ENCODE measurements around the gene KCNQ1. TPM values are rescaled to one million over a fixed set of nuclear protein-coding genes. Genes with fewer than 3 reads are reported as not detected.

The KCNQ1 gene
- total RNA-seq, 2 donors from 2014 or later, result 33.5 to 39.7 TPM

DNA sequence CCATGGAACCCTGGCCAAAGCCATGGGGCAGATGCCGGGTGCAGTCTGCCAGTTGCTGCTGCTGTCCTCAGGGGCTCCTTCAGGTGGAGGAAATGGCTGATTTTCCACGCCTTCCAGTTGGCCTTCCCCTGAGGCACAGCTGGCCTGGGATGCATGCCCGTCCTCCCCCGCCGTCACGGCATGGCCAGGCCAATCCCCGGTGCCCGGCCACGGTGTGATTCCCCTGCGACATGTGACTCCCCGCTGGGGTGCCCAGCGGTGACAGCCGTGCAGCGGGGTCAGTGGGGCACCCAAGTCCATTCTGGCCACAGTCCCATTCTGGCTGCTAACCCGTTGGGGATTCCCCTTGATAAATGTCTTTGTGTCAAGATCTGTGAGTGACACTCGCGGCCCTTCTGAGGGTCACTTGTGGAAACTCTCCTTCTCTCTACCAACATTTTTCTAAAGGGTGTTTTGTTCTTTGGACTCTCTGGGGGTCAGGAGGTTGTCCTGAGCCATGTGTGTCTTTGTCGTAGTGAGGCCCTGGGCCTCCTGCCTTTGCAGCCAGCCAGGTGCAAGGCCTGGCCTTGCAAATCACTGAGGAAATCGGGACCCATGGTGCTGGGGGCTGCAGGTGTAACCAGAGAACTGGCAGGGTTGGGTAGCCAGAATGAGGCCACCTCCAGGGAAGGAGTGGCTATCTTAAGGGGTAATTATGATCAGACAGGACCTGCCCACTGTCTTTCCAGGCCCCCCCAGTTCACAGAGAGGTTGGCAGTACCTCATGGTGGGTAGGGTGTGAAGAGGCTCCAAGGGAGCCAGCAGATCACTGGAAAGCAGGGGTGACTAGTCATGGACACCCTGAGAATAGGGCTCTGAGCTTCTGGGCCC is 217.9 kb downstream of the KCNQ1 start:
- intact Hi-C loops (cut with DNase I), result no loop called here
- DNase-seq (no peak), ATAC-seq (no peak)

DNA sequence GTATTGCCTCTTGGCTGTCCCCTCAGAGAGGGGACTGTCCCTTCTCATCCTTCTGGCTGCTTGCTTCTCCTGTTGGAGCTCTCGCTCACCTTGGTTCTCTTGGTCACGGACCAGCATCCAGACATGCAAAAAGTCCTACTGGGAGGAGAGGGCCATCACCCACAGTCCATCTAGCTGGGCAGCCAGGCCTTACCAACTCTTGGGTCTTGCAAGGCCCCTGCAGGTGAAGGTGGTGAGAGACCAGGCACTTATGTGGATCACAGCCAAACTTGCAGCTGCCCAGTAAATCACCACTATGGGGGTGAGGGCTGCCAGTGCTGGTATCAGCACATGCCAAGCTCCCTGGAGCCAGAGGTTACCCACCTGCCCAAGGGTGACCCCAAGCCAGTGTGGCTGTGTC is 218.7 kb downstream of the KCNQ1 start:
- DNase-seq (no peak), ATAC-seq (no peak)
- intact Hi-C loops (cut with DNase I), result no loop called here

DNA sequence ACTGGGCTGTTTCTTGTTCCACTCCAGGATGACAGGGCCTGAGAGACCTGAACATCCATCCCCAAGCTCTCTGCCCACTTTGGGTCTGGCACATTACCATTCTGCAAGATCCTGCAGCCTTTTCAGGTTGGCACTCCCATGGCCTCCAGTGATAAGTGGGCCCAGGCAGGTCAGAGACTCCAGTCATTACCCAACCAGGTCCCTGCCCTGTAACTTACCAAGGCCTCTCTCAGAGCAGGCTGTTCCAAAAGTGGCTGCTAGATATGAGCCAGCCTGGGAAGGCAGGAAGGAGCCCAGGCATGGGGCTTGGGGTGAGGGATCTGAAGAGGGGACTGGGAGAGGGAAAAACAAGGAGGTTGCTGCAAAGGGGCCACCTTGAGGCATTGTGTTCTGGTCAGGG is 219.1 kb downstream of the KCNQ1 start:
- DNase-seq (no peak), ATAC-seq (no peak)
- intact Hi-C loops (cut with DNase I), result no loop called here

DNA sequence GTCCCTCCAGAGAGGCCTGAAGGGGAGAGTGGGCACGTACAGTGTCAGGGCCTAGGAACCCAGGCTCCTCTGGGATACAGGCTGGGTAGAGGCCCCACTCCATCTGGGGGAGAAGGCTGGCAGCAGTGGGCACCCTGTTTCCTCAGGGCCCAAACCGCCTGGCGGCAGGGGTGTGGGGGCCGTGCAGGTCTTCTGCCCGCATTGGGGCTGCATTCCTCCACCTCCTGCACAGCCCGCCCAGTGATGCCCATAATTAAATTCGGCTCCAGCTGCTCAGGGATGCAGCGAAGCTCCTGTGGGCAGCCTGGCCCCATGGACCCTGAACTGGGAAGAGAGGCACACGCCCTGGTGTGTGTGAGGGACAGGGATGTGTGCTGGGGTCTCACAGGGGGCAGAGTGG is 219.6 kb downstream of the KCNQ1 start:
- DNase-seq (no peak), ATAC-seq (no peak)
- intact Hi-C loops (cut with DNase I), result no loop called here

DNA sequence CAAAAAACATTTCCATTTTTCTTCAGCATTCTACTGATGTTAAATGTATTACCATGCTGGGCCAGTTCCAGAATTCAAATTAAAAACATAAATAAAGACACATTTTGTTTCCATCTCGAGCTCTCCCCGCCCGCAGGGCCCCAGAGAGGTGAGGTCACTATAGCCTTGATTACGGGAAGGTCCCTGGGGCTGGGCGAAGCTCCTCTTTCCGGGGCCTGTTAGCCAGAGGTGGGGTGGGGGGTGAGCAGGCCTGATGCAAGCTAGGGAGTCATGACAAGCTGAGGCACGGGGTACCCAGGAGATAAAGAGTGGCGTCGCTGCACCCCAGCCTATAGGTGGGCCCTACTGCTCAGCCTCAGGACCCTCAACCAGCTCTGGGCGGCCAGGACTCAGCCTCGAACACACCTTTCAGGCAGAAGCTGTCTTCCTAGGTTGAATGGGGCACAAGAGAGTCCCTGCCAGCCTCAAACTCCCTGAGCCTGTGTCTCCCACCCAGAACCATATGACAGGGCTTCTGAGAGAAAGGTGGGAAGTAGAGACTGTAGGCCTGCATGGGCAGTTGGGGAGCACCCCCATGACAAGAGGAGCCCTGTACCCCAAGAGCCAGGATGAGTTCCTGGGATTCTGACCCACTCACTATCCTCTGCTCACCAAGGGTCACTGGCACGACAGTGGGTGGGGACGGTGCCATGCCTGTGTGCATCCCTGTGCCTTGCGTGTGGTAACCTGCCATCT is 220.2 kb downstream of the KCNQ1 start:
- intact Hi-C loops (cut with DNase I), result no loop called here
- ATAC-seq (no peak), DNase-seq (no peak)

DNA sequence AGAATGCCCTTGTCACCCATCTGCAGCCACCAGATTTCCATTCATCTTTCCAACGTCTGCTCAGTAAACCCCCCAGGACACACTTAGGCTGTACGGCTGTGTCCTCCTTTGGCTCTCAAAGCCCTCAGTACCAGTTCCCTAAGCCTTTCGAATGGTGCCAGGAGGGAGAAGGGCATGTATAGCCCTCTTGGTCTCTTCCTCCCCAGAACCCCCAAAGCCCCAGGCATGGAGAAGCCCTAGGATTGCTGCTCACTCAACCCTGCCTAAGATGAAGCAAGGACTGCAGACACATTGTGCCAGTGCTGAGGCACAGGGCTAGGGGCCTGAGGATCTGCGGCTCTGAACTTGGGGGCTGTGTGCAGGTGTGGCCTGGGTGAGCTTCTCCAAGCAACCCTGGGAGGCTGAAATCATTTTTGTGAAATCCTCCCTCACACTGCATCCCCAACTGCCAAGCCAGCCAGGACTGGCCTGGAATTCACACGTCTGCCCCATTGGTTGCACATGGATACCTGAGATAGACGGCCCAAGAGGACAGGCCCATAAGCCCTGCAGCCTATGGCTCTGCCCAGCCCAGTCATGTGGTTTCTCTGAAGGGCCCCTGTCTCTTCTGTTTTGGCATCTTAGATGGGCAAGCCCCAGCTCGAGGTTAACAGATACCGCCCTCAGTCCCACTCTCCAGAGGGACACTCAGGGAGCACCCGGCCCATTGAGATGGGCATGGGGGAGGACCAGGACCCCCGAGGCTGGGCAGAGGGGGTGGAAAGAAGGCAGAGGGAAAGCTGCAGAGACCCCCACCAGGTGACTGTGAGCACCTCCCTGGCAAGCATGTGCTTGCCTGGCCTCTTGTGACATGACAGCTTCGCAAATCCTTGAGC is 221.0 kb downstream of the KCNQ1 start:
- intact Hi-C loops (cut with DNase I), result no loop called here
- no peak for ATAC-seq
- no peak for DNase-seq

DNA sequence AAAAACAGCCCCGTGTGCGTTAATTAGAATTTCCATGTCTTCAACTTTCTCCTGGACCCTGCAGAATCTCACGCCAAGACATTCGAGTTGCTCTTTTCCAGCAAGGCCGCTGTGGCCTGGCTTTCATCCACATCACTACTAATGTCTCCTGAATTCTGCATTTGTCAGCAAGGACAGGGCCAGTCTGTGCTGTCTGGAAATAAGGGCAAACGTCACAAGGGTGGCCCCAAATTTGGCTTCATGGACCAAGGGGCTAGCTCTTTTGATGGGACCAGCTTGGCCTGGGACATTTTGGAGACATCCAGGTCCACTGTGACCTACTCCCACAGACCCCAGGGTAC is 221.6 kb downstream of the KCNQ1 start:
- ATAC-seq (peak; percentile 11 to 27), DNase-seq (no peak)
- intact Hi-C loops (cut with DNase I), result no loop called here

DNA sequence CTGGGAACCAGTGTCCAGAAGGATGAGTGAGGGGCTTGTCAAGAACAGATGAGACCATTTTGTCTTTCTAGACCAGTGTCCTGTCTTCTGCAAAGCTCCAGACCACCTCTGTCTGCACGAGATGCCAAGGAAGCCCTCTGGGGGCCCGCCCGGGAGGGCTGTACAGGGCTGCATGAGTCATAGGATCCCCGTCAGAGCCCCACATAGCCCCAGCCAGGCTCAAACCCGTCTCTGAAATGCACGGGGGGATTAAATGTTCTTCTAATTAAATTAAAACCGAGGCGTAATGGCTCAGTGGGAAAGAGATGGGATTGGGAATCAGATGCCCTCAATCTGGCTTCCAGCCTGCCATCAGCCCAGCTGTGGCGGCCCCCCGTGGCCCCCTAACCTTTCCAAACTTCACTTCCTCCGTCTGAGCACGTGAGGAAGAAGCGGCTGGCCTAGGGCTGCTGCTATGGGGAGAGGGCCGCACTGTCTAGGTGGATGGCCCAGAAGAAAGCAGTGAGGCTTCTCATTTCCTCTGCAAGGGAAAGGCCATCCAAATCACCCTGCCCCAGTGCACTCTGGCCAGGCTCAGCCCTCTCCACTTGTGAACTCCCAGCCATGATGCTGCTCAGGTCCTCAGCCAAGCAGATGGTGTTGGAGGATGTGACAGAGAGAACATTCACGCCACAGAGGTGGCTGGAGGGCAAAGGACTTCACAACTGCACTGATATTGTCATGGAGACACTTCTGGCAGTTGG is 222.2 kb downstream of the KCNQ1 start:
- ATAC-seq, result peak; percentile 33 to 43
- intact Hi-C loops (cut with DNase I), result no loop called here

DNA sequence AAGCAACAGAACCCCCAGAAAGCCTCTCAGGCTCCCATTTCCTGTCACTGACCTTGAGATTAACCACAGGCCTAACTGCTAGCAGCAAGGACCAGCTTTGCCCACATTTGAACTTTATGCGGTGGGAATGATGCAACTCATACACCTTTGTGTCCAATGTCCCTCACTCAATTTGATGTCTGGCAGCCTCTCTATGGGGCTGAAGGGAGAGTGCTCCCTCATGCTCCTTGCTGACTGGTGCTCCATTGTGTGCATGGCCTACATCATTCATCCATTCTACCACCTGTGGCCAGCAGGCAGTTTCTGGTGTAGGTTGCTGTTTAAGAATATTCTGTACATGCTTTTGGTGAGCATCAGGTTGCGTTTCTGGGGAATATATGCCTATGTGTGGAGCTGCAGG is 223.1 kb downstream of the KCNQ1 start:
- ATAC-seq (no peak), DNase-seq (no peak)
- intact Hi-C loops (cut with DNase I), result no loop called here

More for the DNA sequence above, 222.2 kb downstream of the KCNQ1 start:
- DNase-seq, result no peak

DNA sequence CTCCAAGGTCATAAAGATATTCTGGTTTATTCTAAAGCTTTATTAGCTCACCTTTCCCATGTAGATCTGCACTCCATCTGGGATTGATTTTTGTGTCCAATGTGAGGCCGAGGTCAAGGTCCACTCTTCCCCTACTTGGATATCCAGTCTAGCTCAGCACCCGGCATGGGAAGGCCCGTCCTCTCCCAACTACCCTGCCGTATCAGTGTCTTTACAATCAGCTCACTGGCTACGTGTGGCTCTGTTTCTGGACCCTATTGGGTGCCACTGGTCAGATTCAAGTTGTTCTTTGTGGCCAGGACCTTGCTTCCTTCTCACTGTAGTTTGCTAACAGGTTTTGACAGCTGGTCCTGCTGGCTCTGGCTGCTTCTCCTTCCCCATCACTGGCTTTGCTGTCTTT is 224.1 kb downstream of the KCNQ1 start:
- DNase-seq, result no peak
- ATAC-seq, result no peak
- intact Hi-C loops (cut with DNase I), result no loop called here

DNA sequence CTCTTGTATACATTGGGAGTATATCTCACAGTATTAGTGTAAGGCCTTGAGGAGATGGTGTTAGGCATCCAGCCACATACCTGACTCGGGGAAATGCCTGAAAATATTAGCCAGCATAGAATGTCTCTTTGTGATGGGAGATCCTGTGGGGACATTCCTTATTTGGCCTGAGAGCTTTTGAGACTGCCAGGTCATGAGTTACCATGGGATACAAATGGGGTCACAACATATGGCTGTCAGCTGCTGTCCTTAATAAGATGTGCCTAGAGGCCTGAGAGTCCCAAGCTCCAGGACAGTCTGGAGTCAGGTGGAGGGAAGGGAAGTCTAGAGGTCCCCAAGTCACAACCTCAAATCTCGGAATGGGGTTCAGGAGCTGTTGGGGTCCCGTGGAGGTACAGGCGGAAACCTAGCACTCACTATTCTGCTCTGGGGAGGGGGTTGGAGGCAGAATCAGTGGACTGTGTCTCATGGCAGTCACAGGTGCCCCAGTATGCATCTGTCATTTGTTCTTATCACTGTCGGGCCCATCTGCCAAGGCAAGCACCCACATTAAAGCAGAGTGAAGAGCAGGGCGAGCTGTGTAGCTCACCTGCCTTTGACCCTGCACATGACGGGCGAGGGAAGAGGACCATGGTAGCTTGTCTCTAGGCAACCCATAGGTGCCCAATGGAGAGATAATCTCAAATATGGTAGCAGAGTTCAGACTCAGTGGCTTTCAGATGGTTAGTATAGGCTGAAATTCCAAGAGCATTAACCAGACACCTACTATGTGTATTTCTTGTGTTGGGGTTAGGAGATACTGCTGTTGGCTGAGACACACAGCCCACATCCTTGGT is 225.0 kb downstream of the KCNQ1 start:
- DNase-seq (no peak), ATAC-seq (no peak)
- intact Hi-C loops (cut with DNase I), result loop anchor here in 1 of 2 donors (10.0 kb wide), 1 partner anchor 105 kb away; no protein-coding TSS in a partner anchor

DNA sequence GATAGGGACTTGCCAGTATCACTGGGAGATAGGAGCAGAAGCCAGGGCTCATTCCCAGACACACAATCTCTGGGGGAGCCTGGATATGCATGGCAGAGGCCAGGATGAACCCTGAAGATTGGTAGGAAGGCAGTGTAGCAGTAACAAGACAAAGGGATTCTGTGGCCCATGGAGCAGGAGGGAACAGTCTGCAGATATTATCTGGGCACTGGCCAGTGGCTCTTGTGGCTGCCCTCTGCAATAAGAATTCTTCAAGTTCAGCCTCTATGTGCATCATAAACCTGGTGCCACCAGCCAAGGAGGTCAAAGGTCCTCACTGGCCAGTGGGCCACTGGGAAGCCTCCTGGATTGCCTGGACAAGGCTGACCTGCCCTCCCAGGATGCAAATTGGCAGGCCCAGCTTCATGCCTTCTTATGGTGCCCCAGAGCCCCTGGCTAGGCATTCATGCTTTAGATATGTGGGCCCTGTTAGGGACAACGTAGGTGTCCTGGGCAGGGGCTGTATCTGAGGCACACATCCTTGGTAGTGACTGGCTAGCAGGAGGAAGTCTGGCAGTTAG is 225.8 kb downstream of the KCNQ1 start:
- ATAC-seq (no peak), DNase-seq (no peak)
- intact Hi-C loops (cut with DNase I), result loop anchor here in 1 of 2 donors (10.0 kb wide), 1 partner anchor 106 kb away; no protein-coding TSS in a partner anchor

DNA sequence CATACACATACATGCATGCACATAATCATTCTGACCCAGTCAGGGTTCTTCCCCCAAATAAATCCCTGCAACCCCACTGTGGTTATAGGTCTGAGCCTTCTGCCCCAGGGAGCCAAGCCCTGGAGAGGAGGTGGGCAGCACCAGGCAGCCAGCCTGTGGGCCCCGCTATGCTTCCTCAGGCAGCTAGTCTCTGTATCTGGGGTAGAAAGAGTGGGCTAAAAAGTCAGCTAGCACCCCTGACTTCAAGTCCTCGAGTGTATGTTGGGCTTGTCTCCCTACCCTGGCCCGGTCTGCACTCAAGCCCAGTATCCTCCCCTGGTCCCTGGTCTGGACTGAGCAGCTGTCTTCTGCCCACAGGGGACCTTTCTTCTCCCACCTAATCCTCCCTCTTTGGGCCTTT is 226.9 kb downstream of the KCNQ1 start:
- no peak for DNase-seq
- no peak for ATAC-seq
- intact Hi-C loops (cut with DNase I), result loop anchor here in 1 of 2 donors (10.0 kb wide), 1 partner anchor 107 kb away; no protein-coding TSS in a partner anchor

DNA sequence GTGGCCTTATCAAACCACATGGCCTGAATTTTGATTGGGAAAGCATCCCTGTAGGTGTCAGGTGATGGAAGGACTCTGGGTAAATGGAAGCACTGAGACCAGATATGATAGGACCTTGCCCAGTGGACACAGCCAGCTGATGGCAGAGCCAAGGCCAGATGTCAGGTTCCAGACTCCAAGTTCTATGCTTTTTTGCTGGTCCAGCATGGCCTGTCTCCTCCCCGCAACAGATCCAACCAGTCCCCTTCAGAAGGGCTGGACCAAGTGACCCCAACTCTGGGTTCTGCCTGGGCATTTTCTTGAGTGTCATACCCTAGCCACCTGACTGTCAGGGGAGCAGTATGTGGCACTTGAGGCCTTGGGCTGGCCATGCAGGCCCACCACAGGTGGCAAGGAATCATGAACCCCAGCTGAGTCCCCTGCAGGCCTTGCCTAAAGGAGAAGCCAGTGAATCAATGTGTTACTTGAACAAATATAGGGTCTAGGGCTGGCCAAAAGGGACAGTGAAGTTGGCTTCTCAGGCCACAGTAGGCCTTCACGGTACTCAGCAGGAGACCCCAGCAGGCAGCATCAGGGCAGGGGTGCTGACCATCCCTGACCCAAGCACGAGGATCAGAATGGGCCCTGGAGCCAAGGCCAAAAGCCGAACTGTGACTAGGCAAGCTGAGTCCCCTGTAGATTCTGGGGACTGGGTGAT is 227.9 kb downstream of the KCNQ1 start:
- ATAC-seq, result no peak
- DNase-seq, result no peak
- intact Hi-C loops (cut with DNase I), result loop anchor here in 1 of 2 donors (10.0 kb wide), 1 partner anchor 108 kb away; no protein-coding TSS in a partner anchor

DNA sequence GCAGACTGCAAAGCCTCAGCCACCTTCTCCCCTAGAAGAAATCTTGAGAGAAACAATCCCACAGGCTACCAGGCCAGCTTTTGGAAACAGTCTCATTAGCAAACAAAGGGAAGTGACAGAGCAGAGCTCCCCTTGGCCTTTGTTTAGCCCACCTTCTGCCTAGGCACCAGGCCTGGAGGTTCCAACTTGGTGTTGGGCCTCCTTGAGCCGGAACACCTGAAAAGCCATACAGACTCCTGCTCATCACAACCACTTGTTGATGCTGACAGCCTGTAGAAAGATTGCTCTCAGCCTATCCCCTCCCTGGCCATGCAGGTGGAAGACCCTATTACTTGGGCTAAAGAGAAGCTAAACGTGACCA is 228.4 kb downstream of the KCNQ1 start:
- no peak for DNase-seq
- ATAC-seq, result no peak
- intact Hi-C loops (cut with DNase I), result loop anchor here in 1 of 2 donors (10.0 kb wide), 1 partner anchor 108 kb away; no protein-coding TSS in a partner anchor

DNA sequence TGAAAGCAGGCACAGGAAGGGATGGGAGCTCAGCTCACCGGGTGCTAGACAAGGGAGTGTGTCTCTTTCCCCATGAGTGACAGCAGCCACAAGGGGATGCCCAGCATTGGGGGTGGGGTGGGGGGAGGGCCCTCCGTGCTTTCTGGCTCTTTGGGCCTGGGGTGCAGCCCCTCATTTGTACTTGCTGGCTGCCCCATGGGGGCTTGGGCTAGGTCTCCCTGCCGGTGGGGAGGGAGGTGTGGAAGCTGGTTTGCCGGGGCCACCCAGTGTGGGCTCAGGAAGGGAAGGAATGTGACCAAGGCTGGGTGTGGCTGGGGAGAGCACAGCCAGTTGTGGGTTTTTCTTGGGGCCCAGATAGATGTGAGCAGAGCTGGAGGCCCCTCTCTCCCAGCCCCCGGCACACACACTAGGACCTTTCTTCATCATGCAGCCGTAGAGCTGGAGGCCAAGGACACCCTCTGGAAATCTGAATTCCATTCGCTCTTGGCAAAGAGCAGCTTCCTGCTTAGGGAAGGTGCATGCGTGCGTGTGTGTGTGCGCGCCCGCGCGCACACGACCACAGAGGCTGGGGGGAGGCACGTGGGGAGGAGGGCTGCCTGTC is 229.2 kb downstream of the KCNQ1 start:
- intact Hi-C loops (cut with DNase I), result loop anchor here in 1 of 2 donors (10.0 kb wide), 1 partner anchor 109 kb away; no protein-coding TSS in a partner anchor
- peak; percentile 10 for DNase-seq
- ATAC-seq, result peak in 1 of 2 donors; percentile 15
